CD8-positive, alpha-beta memory T cell (primary cell): ENCODE data around the gene RPL39. TPM values are rescaled to one million over a fixed set of nuclear protein-coding genes. Genes with fewer than 3 reads are reported as not detected.
"Not testable (repeated sequence)": the region's sequence is repeated elsewhere in the genome, so short reads cannot be mapped to it uniquely, and the experiment has no call there.

Source experiments
- CTCF ChIA-PET: fragments of 350-600 bp; sonication (Branson Sonifier 250); formaldehyde crosslinking; loops from one replicate; lab custom pipeline; 2021; ENCODE audit warnings: antibody characterized with exemption; lab: Charles Lee
- POLR2A ChIA-PET: fragments of 350-600 bp; sonication (Branson Sonifier 250); formaldehyde crosslinking; loops from one replicate; lab custom pipeline; 2021; ENCODE audit warnings: antibody characterized with exemption; lab: Charles Lee
- DNase-seq, 5 donors: peaks; one replicate each; pipeline versions ENCODE4 v3.0.0 to v3.0.0-alpha.2; 2020 to 2022; ENCODE audit warnings: mixed read lengths in 1 of 5
- H3K27ac ChIP-seq: one replicate; pipeline ENCODE4 v1.7.0; 2013; ENCODE audit warnings: low read depth, mild to moderate bottlenecking, low read length, moderate library complexity
- H3K27me3 ChIP-seq: 2 replicates; pipeline ENCODE4 v1.7.0; 2013; ENCODE audit warnings: low read length, mild to moderate bottlenecking; ENCODE audit not compliant: insufficient read depth, poor library complexity, severe bottlenecking
- H3K36me3 ChIP-seq: 2 replicates; pipeline ENCODE4 v1.7.0; 2013; ENCODE audit warnings: mild to moderate bottlenecking, low read length, moderate library complexity; ENCODE audit not compliant: insufficient read depth
- H3K4me1 ChIP-seq: 2 replicates; pipeline ENCODE4 v1.7.0; 2013; ENCODE audit warnings: mild to moderate bottlenecking, low read length, moderate library complexity; ENCODE audit not compliant: insufficient read depth
- H3K4me3 ChIP-seq: 2 replicates; pipeline ENCODE4 v1.7.0; 2013; ENCODE audit warnings: mild to moderate bottlenecking, low read length
- H3K9me3 ChIP-seq: 2 replicates; pipeline ENCODE4 v1.7.0; 2013; ENCODE audit warnings: mild to moderate bottlenecking, low read length
- H3K27ac Mint-ChIP-seq, 8 donors: one replicate each; pipeline ENCODE4 v1.8.0; 2020 to 2021; ENCODE audit warnings: mixed read lengths in 8 of 8, mild to moderate bottlenecking in 6 of 8, inconsistent platforms in 3 of 8, moderate library complexity in 3 of 8
- H3K27me3 Mint-ChIP-seq, 2 donors: one replicate each; pipeline ENCODE4 v1.8.0; 2020 to 2021; ENCODE audit warnings: mixed read lengths in 2 of 2, mild to moderate bottlenecking in 1 of 2, moderate library complexity in 1 of 2
- H3K36me3 Mint-ChIP-seq, 3 donors: one replicate each; pipeline ENCODE4 v1.8.0; 2020 to 2021; ENCODE audit warnings: mixed read lengths in 3 of 3, inconsistent platforms in 1 of 3, mild to moderate bottlenecking in 1 of 3
- H3K4me1 Mint-ChIP-seq, 3 donors: one replicate each; pipeline ENCODE4 v1.8.0; 2020 to 2021; ENCODE audit warnings: mixed read lengths in 3 of 3, inconsistent platforms in 1 of 3, mild to moderate bottlenecking in 1 of 3
- H3K4me3 Mint-ChIP-seq, 7 donors: one replicate each; pipeline ENCODE4 v1.8.0; 2020 to 2021; ENCODE audit warnings: mixed read lengths in 7 of 7, mild to moderate bottlenecking in 6 of 7, moderate library complexity in 4 of 7, inconsistent platforms in 2 of 7
- H3K9me3 Mint-ChIP-seq, 5 donors: one replicate each; pipeline ENCODE4 v1.8.0; 2020 to 2022; ENCODE audit warnings: mixed read lengths in 5 of 5, mild to moderate bottlenecking in 3 of 5, moderate library complexity in 2 of 5, inconsistent platforms in 1 of 5
- polyA plus RNA-seq: library from polyadenylated mRNA; unstranded; fragments of 300-500 nt; fragmentation: Illumina TruSeq; gene quantifications from one replicate; pipeline ENCODE4 v1.2.3, GENCODE V29; 2021
- total RNA-seq, 2 experiments: library from RNA; stranded (reverse); gene quantifications; one replicate each; pipeline ENCODE4 v1.2.3, GENCODE V29; 2021

RPL39 gene
- total and polyA plus RNA-seq, 3 experiments from 2014 or later = 2,337 to 3,498 (median 2,451) TPM

DNA sequence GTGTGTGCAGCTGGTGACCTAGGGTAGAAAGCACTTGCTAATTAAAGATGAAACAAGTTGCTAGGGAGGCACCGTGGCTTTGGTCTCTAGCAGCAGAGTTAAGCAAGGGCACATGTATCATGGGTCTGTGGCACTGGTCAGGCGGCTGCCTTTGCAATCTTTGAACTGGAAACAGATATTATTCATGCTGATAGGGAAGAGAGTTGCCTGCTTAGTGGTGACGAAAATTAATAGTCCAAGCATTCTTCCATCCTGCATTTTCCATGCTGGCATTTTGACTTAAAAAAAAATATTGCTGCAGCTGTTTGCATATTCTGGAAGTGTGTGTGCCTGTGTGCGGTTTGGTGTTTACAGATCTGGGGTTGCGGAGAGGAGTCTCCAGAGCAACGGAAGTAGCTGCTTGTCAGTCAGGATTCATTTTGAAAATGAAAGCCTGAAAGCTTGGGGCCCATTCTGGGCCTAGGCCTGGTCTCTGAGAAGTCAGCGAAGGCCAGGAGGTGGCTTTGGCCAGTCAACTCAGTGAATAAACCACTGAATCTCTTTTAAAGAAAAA lies 35.4 kb downstream of the RPL39 start:
- peak overlapping the region; percentile 90 to 98 (median 94) for H3K27ac Mint-ChIP-seq
- Histone ChIP-seq H3K9me3 (no peaks in the 10 kb centered on the region), H3K4me1 (peaks cover 43% of the 10 kb centered on the region), H3K27me3 (no peaks in the 10 kb centered on the region), H3K4me3 (peak overlapping the region; percentile 55), H3K27ac (peak overlapping the region; percentile 44), H3K36me3 (no peaks in the 10 kb centered on the region)
- peak; percentile 12 to 76 (median 72) for DNase-seq
- ChIA-PET POLR2A (interaction anchor here (0.8 to 3.3 kb wide), 4 partner anchors 35 to 150 kb away, joined by 4 to 19 read pairs (median 6); partner anchors contain the start of genes NKRF and RPL39), CTCF (interaction anchor here (0.9 to 1.7 kb wide), 5 partner anchors 13 to 240 kb away, joined by 3 to 5 read pairs (median 3); partner anchors contain the start of gene RPL39)
- no peaks in the 10 kb centered on the region for H3K9me3 Mint-ChIP-seq
- H3K4me1 Mint-ChIP-seq = peaks cover 39 to 54% (median 44%) of the 10 kb centered on the region in 3 donors
- peaks cover 0 to 2% of the 10 kb centered on the region in 2 donors for H3K27me3 Mint-ChIP-seq
- H3K4me3 Mint-ChIP-seq = peak overlapping the region; percentile 57 to 85 (median 75)
- H3K36me3 Mint-ChIP-seq = peaks cover 0 to 2% (median 0%) of the 10 kb centered on the region in 3 donors

DNA sequence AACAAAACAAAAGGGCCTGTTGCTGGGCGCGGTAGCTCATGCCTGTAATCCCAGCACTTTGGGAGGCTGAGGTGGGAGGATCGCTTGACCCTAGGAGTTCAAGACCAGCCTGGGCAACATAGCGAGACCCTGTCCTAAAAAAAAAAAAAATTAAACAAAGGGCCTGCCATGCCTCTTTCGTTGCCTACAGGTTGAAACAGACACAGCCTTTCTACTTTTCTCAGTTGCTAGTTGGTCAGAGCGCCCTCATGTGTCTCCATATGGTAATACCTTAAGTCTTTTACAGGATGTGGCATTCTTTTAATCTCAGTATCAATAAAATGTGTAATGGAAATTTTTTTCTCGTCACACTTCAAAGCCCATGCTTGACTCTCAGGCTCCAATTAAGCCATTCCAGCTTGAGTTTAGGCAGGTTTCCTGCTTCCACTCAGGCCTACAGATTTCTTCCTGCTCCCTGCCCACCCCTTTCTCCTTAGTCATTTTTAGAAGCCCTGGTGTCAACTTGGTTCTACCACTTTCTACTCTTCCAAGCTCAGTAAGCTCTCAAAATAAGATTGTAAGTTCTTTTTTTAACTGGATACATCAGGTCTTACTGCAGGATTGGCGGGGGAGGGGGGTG lies 37.7 kb downstream of the RPL39 start:
- ChIA-PET POLR2A (interaction anchor here (0.6 to 1.5 kb wide), 2 partner anchors 38 to 65 kb away, joined by 3 to 4 read pairs; partner anchors contain the start of gene RPL39), CTCF (interaction anchor here (0.7 to 2.3 kb wide), 12 partner anchors 9 to 239 kb away, joined by 3 to 6 read pairs (median 4); partner anchors contain the start of genes NKRF and RPL39)
- H3K4me3 Mint-ChIP-seq = peak overlapping the region; percentile 62 to 76 (median 70)
- no peak overlapping the region for H3K4me3 ChIP-seq
- H3K36me3 ChIP-seq = no peaks in the 10 kb centered on the region
- H3K27ac ChIP-seq = no peak overlapping the region
- no peaks in the 10 kb centered on the region for H3K27me3 ChIP-seq
- H3K4me1 ChIP-seq = peaks cover 43% of the 10 kb centered on the region
- H3K4me1 Mint-ChIP-seq = peaks cover 39 to 50% (median 44%) of the 10 kb centered on the region in 3 donors
- peaks cover 0 to 2% (median 0%) of the 10 kb centered on the region in 3 donors for H3K36me3 Mint-ChIP-seq
- H3K9me3 Mint-ChIP-seq = no peaks in the 10 kb centered on the region
- peak overlapping the region; percentile 84 to 99 (median 93) for H3K27ac Mint-ChIP-seq
- no peaks in the 10 kb centered on the region for H3K9me3 ChIP-seq
- peak; percentile 8 to 79 (median 62) for DNase-seq
- H3K27me3 Mint-ChIP-seq = peaks cover 0 to 2% of the 10 kb centered on the region in 2 donors

- H3K27ac ChIP-seq = no peak overlapping the region
- peaks cover 0 to 2% (median 0%) of the 10 kb centered on the region in 3 donors for H3K36me3 Mint-ChIP-seq
- H3K4me1 Mint-ChIP-seq = peaks cover 39 to 50% (median 44%) of the 10 kb centered on the region in 3 donors
- H3K9me3 Mint-ChIP-seq = no peaks in the 10 kb centered on the region
- ChIA-PET CTCF (interaction anchor here (1.1 to 2.3 kb wide), 5 partner anchors 9 to 237 kb away, joined by 3 to 6 read pairs (median 4); partner anchors contain the start of gene NKRF), POLR2A (no interaction called here)
- no peak overlapping the region for H3K4me3 Mint-ChIP-seq
- peaks cover 42% of the 10 kb centered on the region for H3K4me1 ChIP-seq
- H3K9me3 ChIP-seq = no peaks in the 10 kb centered on the region
- no peaks in the 10 kb centered on the region for H3K36me3 ChIP-seq
- no peak overlapping the region for H3K4me3 ChIP-seq
- H3K27me3 Mint-ChIP-seq = peaks cover 0 to 2% of the 10 kb centered on the region in 2 donors
- DNase-seq = no peak
- peak overlapping the region in 5 of 8 donors; percentile 8 to 98 (median 29) for H3K27ac Mint-ChIP-seq
- no peaks in the 10 kb centered on the region for H3K27me3 ChIP-seq
Measured at GRCh38 chrX:119753001-119753400, 38.4 kb downstream of the RPL39 start.

DNA sequence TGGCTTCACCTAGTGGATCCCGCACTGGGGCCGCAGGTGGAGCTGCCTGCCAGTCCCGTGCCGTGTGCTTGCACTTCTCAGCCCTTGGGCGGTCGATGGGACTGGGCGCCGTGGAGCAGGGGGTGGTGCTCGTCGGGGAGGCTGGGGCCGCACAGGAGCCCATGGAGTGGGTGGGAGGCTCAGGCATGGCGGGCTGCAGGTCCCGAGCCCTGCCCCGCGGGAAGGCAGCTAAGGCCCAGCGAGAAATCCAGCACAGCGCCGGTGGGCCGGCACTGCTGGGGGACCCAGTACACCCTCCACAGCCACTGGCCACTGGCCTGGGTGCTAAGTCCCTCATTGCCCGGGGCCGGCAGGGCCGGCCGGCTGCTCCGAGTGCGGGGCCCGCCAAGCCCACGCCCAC lies 40.7 kb downstream of the RPL39 start:
- DNase-seq, H3K27me3 ChIP-seq, POLR2A ChIA-PET: not testable (repeated sequence)

GRCh38 chrX:119750131-119750530 lies 41.3 kb downstream of the RPL39 start:
- H3K27ac Mint-ChIP-seq, H3K9me3 ChIP-seq, H3K9me3 Mint-ChIP-seq, H3K27me3 Mint-ChIP-seq, H3K27ac ChIP-seq, DNase-seq, H3K36me3 ChIP-seq, H3K27me3 ChIP-seq, POLR2A ChIA-PET, H3K36me3 Mint-ChIP-seq, H3K4me3 ChIP-seq: not testable (repeated sequence)
- peaks cover 11 to 21% (median 17%) of the 10 kb centered on the region in 3 donors for H3K4me1 Mint-ChIP-seq
- H3K4me1 ChIP-seq = peaks cover 14% of the 10 kb centered on the region
- peak overlapping the region in 2 of 7 donors; percentile 62 to 65 for H3K4me3 Mint-ChIP-seq
- CTCF ChIA-PET = interaction anchor here (0.9 to 1.2 kb wide), 2 partner anchors 8 to 9 kb away, joined by 3 to 6 read pairs; no protein-coding TSS in a partner anchor

More for the DNA sequence above, 40.7 kb downstream of the RPL39 start:
- H3K9me3 ChIP-seq, H3K27ac ChIP-seq, H3K9me3 Mint-ChIP-seq, H3K36me3 ChIP-seq, H3K4me3 Mint-ChIP-seq, H3K4me3 ChIP-seq, H3K27ac Mint-ChIP-seq, H3K36me3 Mint-ChIP-seq, H3K27me3 Mint-ChIP-seq: not testable (repeated sequence)
- peaks cover 20% of the 10 kb centered on the region for H3K4me1 ChIP-seq
- CTCF ChIA-PET = interaction anchor here (0.9 kb wide), 1 partner anchor 7 kb away, joined by 3 read pairs; no protein-coding TSS in a partner anchor
- H3K4me1 Mint-ChIP-seq = peaks cover 17 to 27% (median 23%) of the 10 kb centered on the region in 3 donors

DNA sequence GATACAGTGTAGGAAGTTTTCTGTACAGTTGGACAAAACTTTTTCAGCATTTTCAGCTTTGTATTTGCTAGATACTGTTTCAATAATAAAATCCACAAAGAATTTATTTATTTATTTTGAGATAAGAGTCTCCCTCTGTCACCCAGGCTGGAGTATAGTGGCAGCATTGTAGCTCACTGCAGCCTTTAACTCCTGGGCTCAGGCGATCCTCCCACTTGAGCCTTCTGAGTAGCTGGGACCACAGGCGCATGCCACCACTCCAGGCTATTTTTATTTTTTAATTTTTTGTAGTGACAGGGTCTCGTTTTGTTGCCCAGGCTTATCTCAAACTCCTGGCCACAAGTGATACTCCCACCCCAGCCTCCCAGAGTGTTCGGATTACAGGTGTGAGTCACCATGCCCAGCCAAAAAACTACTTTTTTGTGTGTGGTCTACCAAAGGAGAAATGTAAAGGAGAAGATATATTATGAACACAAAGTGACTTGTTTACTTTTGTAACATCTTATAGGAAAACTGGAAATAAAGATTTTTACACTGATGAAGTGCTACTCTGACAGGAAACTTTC lies 46.1 kb downstream of the RPL39 start:
- DNase-seq = no peak
- no peak overlapping the region for H3K4me3 ChIP-seq
- CTCF ChIA-PET = interaction anchor here (0.7 to 1.6 kb wide), 3 partner anchors 14 to 15 kb away, joined by 3 to 4 read pairs (median 4); no protein-coding TSS in a partner anchor

GRCh38 chrX:119738742-119739141 lies 52.7 kb downstream of the RPL39 start:
- Mint-ChIP-seq H3K4me1 (no peaks in the 10 kb centered on the region), H3K36me3 (no peaks in the 10 kb centered on the region), H3K27ac (peak overlapping the region in 1 of 8 donors; percentile 21), H3K27me3 (no peaks in the 10 kb centered on the region), H3K4me3 (no peak overlapping the region), H3K9me3 (no peaks in the 10 kb centered on the region)
- Histone ChIP-seq H3K9me3 (no peaks in the 10 kb centered on the region), H3K4me3 (no peak overlapping the region), H3K27ac (no peak overlapping the region), H3K4me1 (no peaks in the 10 kb centered on the region), H3K36me3 (no peaks in the 10 kb centered on the region), H3K27me3 (no peaks in the 10 kb centered on the region)
- ChIA-PET POLR2A (no interaction called here), CTCF (no interaction called here)
- DNase-seq = no peak

More for the DNA sequence above, 46.1 kb downstream of the RPL39 start:
- H3K36me3 ChIP-seq = no peaks in the 10 kb centered on the region
- no peaks in the 10 kb centered on the region for H3K27me3 Mint-ChIP-seq
- no peaks in the 10 kb centered on the region for H3K9me3 Mint-ChIP-seq
- H3K4me3 Mint-ChIP-seq = no peak overlapping the region
- H3K27ac ChIP-seq = no peak overlapping the region
- H3K27me3 ChIP-seq = no peaks in the 10 kb centered on the region
- no peaks in the 10 kb centered on the region for H3K9me3 ChIP-seq
- POLR2A ChIA-PET = no interaction called here
- H3K27ac Mint-ChIP-seq = no peak overlapping the region
- H3K36me3 Mint-ChIP-seq = no peaks in the 10 kb centered on the region
- H3K4me1 ChIP-seq = no peaks in the 10 kb centered on the region
- peaks cover 0 to 5% (median 0%) of the 10 kb centered on the region in 3 donors for H3K4me1 Mint-ChIP-seq
